Stimulated activated memory B cell treated with anti-CD40 and anti-IgM and Interleukin-4, amounts not matched to agents 10 μg/mL and 1 μg/mL and 100 μg/mL, for 72 hours (primary cell): ENCODE measurements around the gene SYNGR2.

Source experiments
- ATAC-seq: fragments of 150-1000 bp; cut with Tn5 transposase; 2 replicates; pipeline ENCODE4 v1.10.0; 2021
- H3K27ac Mint-ChIP-seq: one replicate; pipeline ENCODE4 v1.8.0; 2022; ENCODE audit warnings: mild to moderate bottlenecking, mixed read lengths
- H3K27me3 Mint-ChIP-seq: one replicate; pipeline ENCODE4 v1.8.0; 2022; ENCODE audit warnings: mixed read lengths
- H3K36me3 Mint-ChIP-seq: one replicate; pipeline ENCODE4 v1.8.0; 2022; ENCODE audit warnings: mixed read lengths
- H3K4me1 Mint-ChIP-seq: one replicate; pipeline ENCODE4 v1.8.0; 2022; ENCODE audit warnings: mixed read lengths
- H3K4me3 Mint-ChIP-seq: one replicate; pipeline ENCODE4 v1.8.0; 2022; ENCODE audit warnings: mild to moderate bottlenecking, moderate library complexity, mixed read lengths
- H3K9me3 Mint-ChIP-seq: one replicate; pipeline ENCODE4 v1.8.0; 2022; ENCODE audit warnings: mixed read lengths

Gene SYNGR2

GRCh38 chr17:78186692-78187595 lies 18.6 kb downstream of the SYNGR2 start, which contains the start of the genes AFMID and TK1:
AFMID (plus strand) TSS chr17:78187362; CDS start chr17:78187371, 9 bp downstream.
TK1 (minus strand) TSS chr17:78187052; CDS start chr17:78186994, 58 bp downstream.
- Mint-ChIP-seq H3K27ac (peak within 1 kb of the TSS; percentile 3), H3K4me3 (peak within 1 kb of the TSS; percentile 78), H3K9me3 (no peaks in the 10 kb centered on the region), H3K4me1 (peaks cover 28% of the 10 kb centered on the region), H3K27me3 (no peaks in the 10 kb centered on the region), H3K36me3 (peaks cover 17% of the 10 kb centered on the region)
- peak; percentile 97 for ATAC-seq

- peaks cover 21% of the 10 kb centered on the region for H3K4me1 Mint-ChIP-seq
- peaks cover 33% of the 10 kb centered on the region for H3K36me3 Mint-ChIP-seq
- peak overlapping the region; percentile 55 for H3K27ac Mint-ChIP-seq
- H3K4me3 Mint-ChIP-seq, result no peak overlapping the region
- H3K9me3 Mint-ChIP-seq, result no peaks in the 10 kb centered on the region
- no peak for ATAC-seq
- no peaks in the 10 kb centered on the region for H3K27me3 Mint-ChIP-seq
These were observed 28.3 kb downstream of the SYNGR2 start for GRCh38 chr17:78196716-78197115.

GRCh38 chr17:78197147-78197832 lies 28.9 kb downstream of the SYNGR2 start:
- Mint-ChIP-seq H3K4me1 (peaks cover 20% of the 10 kb centered on the region), H3K9me3 (no peaks in the 10 kb centered on the region), H3K36me3 (peaks cover 29% of the 10 kb centered on the region), H3K27ac (peak overlapping the region; percentile 55), H3K4me3 (no peak overlapping the region), H3K27me3 (no peaks in the 10 kb centered on the region)
- no peak for ATAC-seq

GRCh38 chr17:78200451-78200850 lies 32.1 kb downstream of the SYNGR2 start:
- H3K27ac Mint-ChIP-seq, result no peak overlapping the region
- peaks cover 35% of the 10 kb centered on the region for H3K36me3 Mint-ChIP-seq

GRCh38 chr17:78202666-78203065 lies 34.3 kb downstream of the SYNGR2 start:
- Mint-ChIP-seq H3K4me3 (no peak overlapping the region), H3K9me3 (no peaks in the 10 kb centered on the region), H3K36me3 (peaks cover 32% of the 10 kb centered on the region), H3K27me3 (no peaks in the 10 kb centered on the region), H3K27ac (no peak overlapping the region), H3K4me1 (peaks cover 11% of the 10 kb centered on the region)
- ATAC-seq, result no peak

More at GRCh38 chr17:78200451-78200850, 32.1 kb downstream of the SYNGR2 start:
- no peak overlapping the region for H3K4me3 Mint-ChIP-seq
- no peak for ATAC-seq
- no peaks in the 10 kb centered on the region for H3K9me3 Mint-ChIP-seq
- H3K27me3 Mint-ChIP-seq, result no peaks in the 10 kb centered on the region
- peaks cover 11% of the 10 kb centered on the region for H3K4me1 Mint-ChIP-seq

- peaks cover 24% of the 10 kb centered on the region for H3K36me3 Mint-ChIP-seq
- peaks cover under 1% of the 10 kb centered on the region for H3K4me1 Mint-ChIP-seq
- H3K9me3 Mint-ChIP-seq, result no peaks in the 10 kb centered on the region
- no peaks in the 10 kb centered on the region for H3K27me3 Mint-ChIP-seq
- H3K27ac Mint-ChIP-seq, result no peak overlapping the region
- no peak overlapping the region for H3K4me3 Mint-ChIP-seq
- no peak for ATAC-seq
These were observed 36.2 kb downstream of the SYNGR2 start for GRCh38 chr17:78204387-78205123.

- H3K27ac Mint-ChIP-seq, result no peak overlapping the region
- H3K4me1 Mint-ChIP-seq, result no peaks in the 10 kb centered on the region
- peaks cover 24% of the 10 kb centered on the region for H3K36me3 Mint-ChIP-seq
- H3K4me3 Mint-ChIP-seq, result no peak overlapping the region
- no peaks in the 10 kb centered on the region for H3K9me3 Mint-ChIP-seq
- no peak for ATAC-seq
- no peaks in the 10 kb centered on the region for H3K27me3 Mint-ChIP-seq
These were observed 36.9 kb downstream of the SYNGR2 start for GRCh38 chr17:78205124-78205775.

GRCh38 chr17:78206298-78206697 lies 37.9 kb downstream of the SYNGR2 start:
- Mint-ChIP-seq H3K36me3 (peaks cover 24% of the 10 kb centered on the region), H3K9me3 (no peaks in the 10 kb centered on the region), H3K27me3 (no peaks in the 10 kb centered on the region), H3K27ac (no peak overlapping the region), H3K4me1 (no peaks in the 10 kb centered on the region), H3K4me3 (no peak overlapping the region)
- no peak for ATAC-seq

- no peak overlapping the region for H3K4me3 Mint-ChIP-seq
- no peak overlapping the region for H3K27ac Mint-ChIP-seq
These were observed 40.1 kb downstream of the SYNGR2 start for GRCh38 chr17:78208486-78208885.

GRCh38 chr17:78210111-78210510 lies 41.7 kb downstream of the SYNGR2 start:
- Mint-ChIP-seq H3K9me3 (no peaks in the 10 kb centered on the region), H3K4me1 (peaks cover 12% of the 10 kb centered on the region), H3K27me3 (no peaks in the 10 kb centered on the region), H3K36me3 (peaks cover 12% of the 10 kb centered on the region), H3K27ac (no peak overlapping the region), H3K4me3 (no peak overlapping the region)
- no peak for ATAC-seq

More at GRCh38 chr17:78208486-78208885, 40.1 kb downstream of the SYNGR2 start:
- no peaks in the 10 kb centered on the region for H3K27me3 Mint-ChIP-seq
- no peaks in the 10 kb centered on the region for H3K9me3 Mint-ChIP-seq
- no peak for ATAC-seq
- peaks cover 17% of the 10 kb centered on the region for H3K36me3 Mint-ChIP-seq
- H3K4me1 Mint-ChIP-seq, result no peaks in the 10 kb centered on the region

GRCh38 chr17:78211032-78211431 lies 42.7 kb downstream of the SYNGR2 start:
- no peak overlapping the region for H3K4me3 Mint-ChIP-seq
- no peak for ATAC-seq
- no peak overlapping the region for H3K27ac Mint-ChIP-seq
- H3K4me1 Mint-ChIP-seq, result peaks cover 12% of the 10 kb centered on the region
- no peaks in the 10 kb centered on the region for H3K9me3 Mint-ChIP-seq
- peaks cover 6% of the 10 kb centered on the region for H3K36me3 Mint-ChIP-seq
- no peaks in the 10 kb centered on the region for H3K27me3 Mint-ChIP-seq

- no peaks in the 10 kb centered on the region for H3K9me3 Mint-ChIP-seq
These were observed 45.8 kb downstream of the SYNGR2 start, which contains the start of gene BIRC5 for GRCh38 chr17:78214016-78214705. BIRC5 (plus strand) TSS chr17:78214253; CDS start chr17:78214317, 64 bp downstream.

GRCh38 chr17:78214706-78215061 lies 46.3 kb downstream of the SYNGR2 start:
- H3K4me1 Mint-ChIP-seq, result peaks cover 12% of the 10 kb centered on the region
- ATAC-seq, result no peak
- no peaks in the 10 kb centered on the region for H3K27me3 Mint-ChIP-seq
- H3K9me3 Mint-ChIP-seq, result no peaks in the 10 kb centered on the region
- peak overlapping the region; percentile 81 for H3K4me3 Mint-ChIP-seq
- H3K27ac Mint-ChIP-seq, result no peak overlapping the region
- no peaks in the 10 kb centered on the region for H3K36me3 Mint-ChIP-seq

More at GRCh38 chr17:78214016-78214705, 45.8 kb downstream of the SYNGR2 start, which contains the start of gene BIRC5:
- no peaks in the 10 kb centered on the region for H3K36me3 Mint-ChIP-seq
- H3K4me3 Mint-ChIP-seq, result peak within 1 kb of the TSS; percentile 81
- no peaks in the 10 kb centered on the region for H3K27me3 Mint-ChIP-seq
- peaks cover 12% of the 10 kb centered on the region for H3K4me1 Mint-ChIP-seq
- ATAC-seq, result peak; percentile 99
- no peak within 1 kb of the TSS for H3K27ac Mint-ChIP-seq
